NCI-H1048 (cell line): Measurements from ENCODE around the gene MYO16.
"Not testable (repeated sequence)": the region's sequence is repeated elsewhere in the genome, so short reads cannot be mapped to it uniquely, and the experiment has no call there.

ENCODE experiments used
- DNase-seq: peaks from one replicate; lab custom pipeline; 2025; lab: John Stamatoyannopoulos, UW

MYO16 gene

GRCh38 chr13:108742701-108743451, 113.5 kb downstream of the MYO16 start:
- DNase-seq: no peak

- no peak for DNase-seq
Observed at GRCh38 chr13:108743522-108743921, 114.1 kb downstream of the MYO16 start.

GRCh38 chr13:108747843-108748242, 118.4 kb downstream of the MYO16 start:
- no peak for DNase-seq

- no peak for DNase-seq
Observed at GRCh38 chr13:108752276-108752675, 122.9 kb downstream of the MYO16 start.

- no peak for DNase-seq
Observed at GRCh38 chr13:108755083-108755482, 125.7 kb downstream of the MYO16 start.

GRCh38 chr13:108760129-108760528, 130.7 kb downstream of the MYO16 start:
- no peak for DNase-seq

GRCh38 chr13:108760541-108760940, 131.1 kb downstream of the MYO16 start:
- DNase-seq: no peak

GRCh38 chr13:108768035-108768434, 138.6 kb downstream of the MYO16 start:
- no peak for DNase-seq

- no peak for DNase-seq
Observed at GRCh38 chr13:108769213-108770070, 140.0 kb downstream of the MYO16 start.

GRCh38 chr13:108775597-108775996, 146.2 kb downstream of the MYO16 start:
- DNase-seq: no peak

- no peak for DNase-seq
Observed at GRCh38 chr13:108776650-108777049, 147.2 kb downstream of the MYO16 start.

GRCh38 chr13:108777421-108778420, 148.3 kb downstream of the MYO16 start:
- DNase-seq: no peak

GRCh38 chr13:108779308-108779707, 149.9 kb downstream of the MYO16 start:
- DNase-seq: no peak

- no peak for DNase-seq
Observed at GRCh38 chr13:108780706-108781105, 151.3 kb downstream of the MYO16 start.

GRCh38 chr13:108781312-108781711, 151.9 kb downstream of the MYO16 start:
- DNase-seq: no peak

GRCh38 chr13:108782480-108782879, 153.1 kb downstream of the MYO16 start:
- not testable (repeated sequence) for DNase-seq

- DNase-seq: no peak
Observed at GRCh38 chr13:108785844-108786243, 156.4 kb downstream of the MYO16 start.

- DNase-seq: no peak
Observed at GRCh38 chr13:108786456-108787200, 157.2 kb downstream of the MYO16 start.

GRCh38 chr13:108787700-108788414, 158.4 kb downstream of the MYO16 start:
- no peak for DNase-seq

GRCh38 chr13:108789476-108789875, 160.1 kb downstream of the MYO16 start:
- no peak for DNase-seq

GRCh38 chr13:108795841-108796240, 166.4 kb downstream of the MYO16 start:
- DNase-seq: no peak
